GM19238 (cell line): ENCODE data around the gene TIMMDC1.
A peak's percentile ranks its signal among the peaks of the same experiment; 100 is the strongest.

ENCODE experiments used
- DNase-seq: peaks from one replicate; pipeline ENCODE4 v3.0.0; 2011; ENCODE audit warnings: low spot score; ENCODE audit not compliant: insufficient read length

TIMMDC1 gene, protein sequence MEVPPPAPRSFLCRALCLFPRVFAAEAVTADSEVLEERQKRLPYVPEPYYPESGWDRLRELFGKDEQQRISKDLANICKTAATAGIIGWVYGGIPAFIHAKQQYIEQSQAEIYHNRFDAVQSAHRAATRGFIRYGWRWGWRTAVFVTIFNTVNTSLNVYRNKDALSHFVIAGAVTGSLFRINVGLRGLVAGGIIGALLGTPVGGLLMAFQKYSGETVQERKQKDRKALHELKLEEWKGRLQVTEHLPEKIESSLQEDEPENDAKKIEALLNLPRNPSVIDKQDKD

DNA sequence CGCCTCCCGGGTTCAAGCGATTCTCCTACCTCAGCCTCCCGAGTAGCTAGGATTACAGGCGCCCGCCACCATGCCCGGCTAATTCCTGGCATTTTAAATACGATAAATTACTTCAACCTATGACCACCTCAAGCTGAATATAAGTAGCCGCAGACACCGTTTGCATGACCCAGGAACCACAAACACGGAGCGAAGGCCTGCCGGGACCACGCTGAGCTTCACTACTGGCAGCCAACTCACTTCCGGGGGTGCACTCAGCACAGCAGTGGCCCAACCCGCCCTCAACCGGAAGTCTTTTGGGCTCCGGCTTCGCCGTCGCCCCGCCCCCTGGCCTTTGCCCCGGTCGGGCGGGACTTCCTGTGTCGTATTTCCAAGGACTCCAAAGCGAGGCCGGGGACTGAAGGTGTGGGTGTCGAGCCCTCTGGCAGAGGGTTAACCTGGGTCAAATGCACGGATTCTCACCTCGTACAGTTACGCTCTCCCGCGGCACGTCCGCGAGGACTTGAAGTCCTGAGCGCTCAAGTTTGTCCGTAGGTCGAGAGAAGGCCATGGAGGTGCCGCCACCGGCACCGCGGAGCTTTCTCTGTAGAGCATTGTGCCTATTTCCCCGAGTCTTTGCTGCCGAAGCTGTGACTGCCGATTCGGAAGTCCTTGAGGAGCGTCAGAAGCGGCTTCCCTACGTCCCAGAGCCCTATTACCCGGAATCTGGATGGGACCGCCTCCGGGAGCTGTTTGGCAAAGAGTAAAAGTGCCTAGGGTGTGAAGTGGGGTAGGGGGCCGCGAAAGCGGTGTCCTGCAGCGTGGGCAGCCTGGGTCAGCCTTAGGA lies at the start of gene TIMMDC1:
Gene TIMMDC1, plus strand, starts transcription at position 362 of the 826 bp plus-strand sequence. Its CDS starts 187 bp downstream, at position 549.
- DNase-seq = peak; percentile 92

DNA sequence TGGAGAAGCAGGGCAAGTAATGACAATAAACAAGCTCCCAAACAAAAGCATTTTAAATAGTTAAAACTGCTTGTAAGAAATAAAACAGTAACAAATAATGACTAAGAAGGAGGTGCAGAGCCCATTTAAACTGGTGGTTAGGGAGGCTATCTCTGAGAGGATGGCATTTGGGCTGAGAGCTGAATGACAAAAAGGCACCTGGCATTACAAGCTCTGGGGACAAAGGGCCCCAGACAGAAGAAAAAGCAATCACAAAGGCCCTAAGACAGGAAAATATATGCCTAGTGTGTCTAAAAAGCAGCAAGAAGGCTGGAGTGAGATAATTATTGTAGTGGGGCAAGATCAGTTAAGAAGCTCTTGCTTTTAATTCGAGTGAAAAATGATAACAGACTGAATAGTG lies 44.5 kb upstream of the TIMMDC1 start:
- DNase-seq = no peak

DNA sequence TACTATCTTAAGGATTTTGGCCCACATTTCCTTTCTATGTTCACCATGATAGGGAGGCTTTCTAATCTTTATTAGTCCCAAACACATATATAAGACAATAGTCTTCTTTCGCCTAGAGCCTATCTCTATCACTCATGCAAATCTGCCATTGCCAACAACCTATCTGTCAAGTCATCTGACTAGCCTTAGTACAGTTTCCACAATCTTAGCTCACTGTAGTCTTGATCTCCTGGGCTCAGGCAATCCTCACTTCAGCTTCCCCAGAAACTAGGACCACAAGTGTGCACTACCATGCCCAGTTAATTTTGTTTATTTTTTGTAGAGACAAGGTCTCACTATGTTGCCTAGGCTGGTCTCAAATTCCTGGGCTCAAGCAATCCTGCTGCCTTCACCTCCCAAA lies 41.9 kb upstream of the TIMMDC1 start:
- DNase-seq = no peak

DNA sequence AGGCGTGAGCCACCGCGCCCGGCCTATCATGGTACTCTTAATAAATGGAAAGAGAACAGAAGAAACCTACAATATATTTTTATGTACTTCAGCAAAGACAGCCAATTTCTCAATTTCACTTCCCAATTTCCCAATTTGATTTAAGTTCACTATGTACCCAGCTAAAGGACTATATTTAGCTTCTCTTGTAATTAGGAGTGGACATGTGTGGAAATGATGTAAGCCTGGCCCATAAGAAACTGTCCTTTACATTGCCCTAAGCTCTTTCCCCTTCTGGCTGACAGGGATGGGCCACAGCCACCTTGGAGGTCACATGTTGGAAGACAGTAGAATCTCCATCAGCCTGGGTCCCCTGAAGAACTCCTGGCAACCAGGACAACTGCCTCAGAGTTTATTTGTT lies 41.1 kb upstream of the TIMMDC1 start:
- no peak for DNase-seq

DNA sequence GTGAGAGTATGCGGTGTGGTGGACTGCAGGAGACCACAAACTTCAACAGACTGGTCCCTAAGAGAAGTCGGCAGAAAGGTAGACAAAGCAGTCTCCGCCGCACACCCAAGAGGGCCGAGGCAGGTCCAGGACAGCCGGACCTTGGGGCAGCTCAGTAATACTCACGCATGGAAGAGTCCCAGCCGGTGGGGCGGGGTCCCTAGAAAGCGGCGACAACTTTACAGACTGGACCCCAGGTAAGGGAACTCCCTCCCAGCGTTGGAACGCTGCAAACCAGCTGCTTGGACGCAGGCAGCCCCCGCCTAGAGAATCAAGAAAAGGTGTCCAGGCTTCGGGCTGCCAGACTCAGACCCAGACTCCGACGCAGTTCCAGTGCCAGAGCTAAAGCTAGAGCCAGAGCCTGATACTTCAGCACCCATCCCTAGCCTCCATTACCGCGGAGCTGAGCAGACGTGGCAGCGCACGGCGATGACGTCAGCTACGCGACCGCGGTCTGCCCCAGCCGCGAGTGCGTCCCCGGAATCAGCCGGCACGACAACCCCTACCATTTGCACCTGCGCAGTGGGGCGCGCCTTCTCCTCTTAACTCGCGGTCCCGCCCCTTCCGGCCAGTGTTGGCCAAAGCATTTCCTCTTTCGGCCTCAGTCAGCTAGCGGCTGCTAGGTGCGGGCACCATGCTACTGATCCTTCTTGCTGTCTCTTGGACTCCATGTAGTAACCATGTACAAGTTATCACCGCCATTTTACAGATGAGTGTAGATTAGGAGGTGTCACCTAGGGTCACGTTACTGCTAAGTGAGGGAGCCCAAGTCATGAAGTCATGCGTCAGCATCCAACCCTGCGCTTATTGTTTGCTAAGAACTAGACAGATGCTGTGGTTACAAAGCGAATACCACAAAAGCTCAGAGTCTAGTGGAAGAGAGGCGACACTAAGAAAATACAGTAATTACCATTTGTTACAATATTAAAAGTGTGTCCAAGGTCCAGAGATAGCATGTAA lies 34.9 kb upstream of the TIMMDC1 start, which contains the start of gene TMEM39A:
Gene TMEM39A, minus strand, starts transcription at position 445 of the 999 bp plus-strand sequence. CDS start 1,541 bp downstream, outside the sequence.
- peak; percentile 97 for DNase-seq

DNA sequence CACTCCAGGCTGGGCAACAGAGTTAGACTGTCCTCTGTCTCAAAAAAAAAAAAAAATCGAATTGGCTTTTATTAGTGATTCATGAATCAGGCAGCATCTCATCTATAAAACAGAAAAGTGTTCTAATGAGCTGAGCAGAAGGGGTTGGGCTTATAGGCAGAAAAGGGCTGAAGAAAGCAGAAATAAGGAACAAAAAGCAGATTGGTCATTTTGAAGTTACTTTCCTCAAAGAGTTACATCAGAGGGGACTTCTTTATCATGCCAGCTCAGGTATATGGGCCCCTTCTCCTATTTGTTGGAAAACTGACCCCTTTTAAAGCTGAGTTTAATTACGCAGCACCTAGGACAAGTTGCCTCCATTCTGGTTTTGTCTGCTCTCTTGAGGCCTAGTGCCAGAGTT lies 30.3 kb upstream of the TIMMDC1 start:
- DNase-seq = no peak

DNA sequence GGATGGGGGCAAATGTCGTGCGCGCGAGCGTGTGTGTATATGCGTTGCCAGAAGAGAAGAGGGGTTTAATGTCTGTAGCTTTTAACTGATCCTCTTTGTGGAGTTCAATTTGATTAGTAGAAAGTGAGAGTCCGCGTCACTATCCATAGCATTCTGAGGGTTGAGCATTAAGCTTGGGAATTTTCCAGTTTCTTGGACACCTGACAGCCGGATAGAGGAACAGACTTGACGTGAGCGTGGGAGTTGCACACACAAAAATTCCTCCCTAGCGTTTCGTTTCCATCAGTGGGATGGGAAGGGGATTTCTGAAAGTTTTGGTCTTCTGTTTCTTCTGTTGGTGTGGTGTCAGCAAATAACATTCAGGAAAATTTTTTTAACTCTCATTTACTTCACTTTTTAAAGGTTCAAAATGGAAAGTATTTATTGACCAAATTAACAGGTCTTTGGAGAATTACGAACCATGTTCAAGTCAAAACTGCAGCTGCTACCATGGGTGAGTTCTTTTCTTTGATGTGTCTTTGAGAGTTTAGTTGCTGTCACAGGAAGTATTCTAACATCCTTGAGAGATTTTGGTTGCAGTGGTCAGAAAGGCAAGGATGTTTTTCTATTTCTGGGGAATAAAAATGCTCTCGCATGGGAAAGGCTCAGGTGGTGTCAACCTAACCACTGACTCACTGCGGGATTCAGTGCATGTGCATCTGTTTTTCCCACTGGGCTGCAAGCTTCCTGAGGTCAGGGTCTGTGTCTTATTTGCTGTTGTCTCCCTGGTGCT lies 28.7 kb upstream of the TIMMDC1 start:
- no peak for DNase-seq

DNA sequence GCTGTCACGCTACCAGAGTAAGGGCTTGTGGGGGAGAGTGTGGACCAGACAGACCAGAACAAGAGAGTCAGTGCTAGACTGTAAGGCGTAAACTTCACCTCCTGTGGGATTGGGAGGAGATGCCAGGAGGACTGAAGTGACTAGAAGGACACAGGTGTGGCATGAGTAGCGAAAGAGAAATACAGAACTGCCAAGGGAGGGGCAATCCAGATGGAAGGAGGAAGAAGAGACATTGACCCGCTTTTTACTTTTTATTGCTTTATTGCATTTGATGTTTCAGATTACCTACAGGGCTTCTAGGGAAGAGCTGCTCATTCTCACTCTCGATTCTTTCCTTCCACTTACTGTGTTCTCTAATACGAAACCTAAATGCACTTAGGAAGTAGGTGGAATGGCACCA lies 27.5 kb upstream of the TIMMDC1 start:
- DNase-seq = no peak

DNA sequence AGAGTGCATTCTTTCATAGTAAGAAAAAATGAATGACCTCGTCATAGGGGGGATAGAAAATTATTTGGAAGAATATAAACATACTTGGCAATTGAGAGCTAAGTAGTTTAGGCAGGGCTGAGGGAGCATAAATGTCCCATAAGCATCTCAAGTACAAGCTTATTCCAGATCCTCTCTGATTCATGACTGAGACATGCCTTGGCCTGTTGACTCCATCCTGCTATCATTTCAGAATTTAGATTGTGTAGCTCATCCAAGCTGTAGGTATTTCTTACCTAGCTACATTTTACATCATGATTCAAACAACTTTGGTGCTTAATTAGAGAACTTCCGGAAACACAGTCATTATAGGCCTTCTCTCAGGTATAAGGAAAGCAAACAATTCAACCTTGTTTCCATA lies 17.3 kb upstream of the TIMMDC1 start:
- no peak for DNase-seq

DNA sequence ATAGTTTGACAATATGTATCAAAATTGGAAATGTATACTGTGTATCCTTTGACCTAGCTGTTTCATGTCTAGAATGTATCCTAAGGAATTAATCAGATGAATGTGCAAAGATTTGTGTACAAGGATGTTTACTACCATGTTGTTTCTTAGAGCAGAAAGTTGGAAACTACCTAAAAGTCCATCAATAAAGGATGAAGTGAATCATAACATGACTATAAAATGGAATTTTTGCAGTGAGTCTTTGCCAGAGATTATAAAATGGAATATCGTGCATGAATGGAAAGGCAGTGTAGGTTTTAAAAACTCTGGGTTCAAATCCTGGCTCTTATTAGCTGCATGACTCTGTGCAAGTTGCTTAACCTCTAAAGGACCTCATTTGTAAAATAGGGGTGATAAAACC lies 15.2 kb upstream of the TIMMDC1 start:
- DNase-seq = no peak

DNA sequence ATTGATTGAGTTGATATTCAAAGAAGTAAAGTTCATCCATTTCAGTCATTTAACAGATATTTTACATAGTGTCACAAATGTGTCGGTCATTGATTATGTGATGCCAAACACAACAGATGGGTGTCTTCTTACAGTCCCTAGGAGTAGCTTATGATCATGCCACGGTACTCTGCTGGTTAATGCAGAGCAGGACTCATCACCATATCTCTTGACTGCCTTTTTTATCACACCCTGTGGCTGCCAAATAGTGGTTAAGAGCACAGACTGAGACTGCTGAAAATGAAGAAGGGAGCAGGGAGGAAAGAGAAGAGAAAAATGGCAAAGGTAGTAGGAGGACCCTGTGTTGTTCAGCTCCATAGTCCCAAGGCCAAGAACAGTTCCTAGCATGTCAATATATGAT lies 12.8 kb upstream of the TIMMDC1 start:
- no peak for DNase-seq

DNA sequence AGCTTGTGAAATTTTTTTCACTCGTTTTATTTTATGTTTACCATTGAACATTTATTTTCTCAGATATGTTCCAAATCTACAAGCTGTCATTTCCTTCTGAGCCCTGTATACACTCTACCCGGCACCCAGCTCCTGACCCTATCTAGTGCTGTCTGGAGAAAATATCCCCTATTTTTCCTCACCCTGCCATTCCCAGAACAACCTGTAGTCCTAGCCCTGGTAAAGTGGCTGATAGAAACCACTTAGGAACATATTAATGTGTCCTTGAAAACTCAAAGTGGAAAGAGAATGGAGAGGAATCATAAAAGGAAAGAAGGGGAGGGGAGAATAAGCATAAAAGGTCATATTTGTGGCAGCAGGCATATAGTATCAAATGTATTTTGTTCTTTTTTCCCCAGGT lies 8.2 kb upstream of the TIMMDC1 start:
- no peak for DNase-seq

DNA sequence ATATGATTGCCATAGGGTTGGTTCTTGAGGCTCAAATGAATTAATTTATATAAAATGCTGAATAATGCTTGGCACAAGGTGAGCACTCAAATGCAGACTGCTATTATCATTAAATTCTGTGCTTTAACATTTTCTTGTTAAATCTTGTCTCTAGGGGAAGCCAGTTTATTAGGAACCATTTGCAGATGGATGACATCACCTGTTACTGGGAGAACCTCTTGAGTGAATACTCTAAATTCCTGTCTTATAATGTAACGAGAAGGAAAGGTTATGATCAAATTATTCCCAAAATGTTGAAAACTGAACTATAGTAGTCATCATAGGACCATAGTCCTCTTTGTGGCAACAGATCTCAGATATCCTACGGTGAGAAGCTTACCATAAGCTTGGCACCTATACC lies 6.2 kb upstream of the TIMMDC1 start:
- DNase-seq = no peak

DNA sequence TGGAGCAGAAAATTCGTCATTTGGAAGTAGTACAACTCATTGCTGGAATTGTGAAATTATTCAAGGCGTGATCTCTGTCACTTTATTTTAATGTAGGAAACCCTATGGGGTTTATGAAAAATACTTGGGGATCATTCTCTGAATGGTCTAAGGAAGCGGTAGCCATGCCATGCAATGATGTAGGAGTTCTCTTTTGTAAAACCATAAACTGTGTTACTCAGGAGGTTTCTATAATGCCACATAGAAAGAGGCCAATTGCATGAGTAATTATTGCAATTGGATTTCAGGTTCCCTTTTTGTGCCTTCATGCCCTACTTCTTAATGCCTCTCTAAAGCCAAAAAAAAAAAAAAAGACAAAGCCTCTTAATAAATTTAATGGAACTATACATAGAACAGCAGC lies 5.5 kb upstream of the TIMMDC1 start:
- no peak for DNase-seq

DNA sequence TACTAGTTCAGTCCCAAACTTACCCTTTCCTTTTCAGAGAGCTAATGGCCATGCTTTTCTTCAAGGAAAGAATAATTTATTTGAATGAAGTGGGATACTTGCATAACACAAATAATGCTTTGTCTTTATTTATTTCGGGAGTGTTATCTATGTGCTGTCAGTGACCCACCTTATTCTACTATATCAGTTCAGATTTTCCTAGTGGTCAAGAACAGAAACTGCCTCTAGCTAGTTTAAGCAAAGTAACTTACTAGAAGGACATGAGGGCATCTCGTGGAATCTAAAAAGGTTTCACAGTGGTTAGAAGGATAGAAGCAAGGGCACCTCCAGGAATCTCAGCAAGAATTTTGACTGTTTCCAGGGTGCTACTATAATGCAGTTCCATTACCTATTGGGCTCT lies 3.8 kb upstream of the TIMMDC1 start:
- DNase-seq = no peak

DNA sequence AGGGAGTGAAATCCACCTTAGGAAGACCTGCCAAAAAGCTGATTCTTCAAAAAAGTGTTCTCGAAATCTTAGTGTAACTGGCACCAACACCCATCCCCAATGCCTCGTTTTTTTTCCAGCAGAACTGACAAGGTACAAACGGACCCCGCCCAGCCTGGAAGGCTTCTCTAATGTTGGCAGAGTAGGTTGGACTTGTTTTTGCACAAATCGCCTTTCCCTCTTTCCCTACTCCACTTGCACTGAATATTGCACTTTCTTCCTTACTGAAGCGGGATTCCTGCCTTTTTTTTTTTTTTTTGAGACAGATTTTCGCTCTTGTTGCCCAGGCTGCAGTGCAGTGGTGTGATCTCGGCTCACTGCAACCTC lies 544 bp upstream of the TIMMDC1 start:
- DNase-seq = no peak

DNA sequence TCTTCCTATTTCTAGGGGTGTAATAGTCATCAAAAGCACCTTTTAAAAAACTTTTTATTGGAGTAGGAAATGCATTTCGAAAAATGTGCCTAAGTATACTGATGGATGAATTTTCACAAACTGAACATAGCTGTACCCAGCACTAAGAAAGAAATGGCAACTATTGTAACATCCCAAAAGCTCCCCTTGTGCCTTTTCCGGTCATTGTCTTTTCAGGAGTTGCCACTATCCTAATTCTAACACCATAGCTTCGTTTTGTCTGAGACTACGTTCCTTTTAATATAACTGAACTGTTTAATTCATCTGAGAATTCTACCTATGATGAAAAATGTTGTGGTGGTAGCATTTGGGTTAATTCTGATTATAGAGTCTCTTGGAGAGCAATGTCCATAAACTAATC lies 1.9 kb downstream of the TIMMDC1 start:
- no peak for DNase-seq

DNA sequence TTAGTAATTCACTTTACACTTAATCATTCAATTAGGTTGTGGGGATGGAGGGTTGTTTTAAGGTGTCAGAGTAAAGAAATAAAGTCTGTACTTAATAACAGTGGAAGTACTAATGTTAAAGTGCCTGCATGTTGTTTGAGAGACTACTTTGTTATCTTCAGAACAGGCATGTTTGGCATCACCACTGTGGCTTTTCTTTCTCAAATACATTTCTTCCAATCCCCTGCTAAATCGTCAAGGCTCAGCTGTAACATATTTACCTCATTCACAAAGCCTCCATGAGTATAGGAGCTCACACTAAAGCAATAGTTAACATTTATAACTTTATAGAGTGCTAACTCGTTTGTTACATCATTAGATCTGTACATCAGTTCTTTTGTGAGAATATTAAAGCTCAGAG lies 2.6 kb downstream of the TIMMDC1 start:
- no peak for DNase-seq

DNA sequence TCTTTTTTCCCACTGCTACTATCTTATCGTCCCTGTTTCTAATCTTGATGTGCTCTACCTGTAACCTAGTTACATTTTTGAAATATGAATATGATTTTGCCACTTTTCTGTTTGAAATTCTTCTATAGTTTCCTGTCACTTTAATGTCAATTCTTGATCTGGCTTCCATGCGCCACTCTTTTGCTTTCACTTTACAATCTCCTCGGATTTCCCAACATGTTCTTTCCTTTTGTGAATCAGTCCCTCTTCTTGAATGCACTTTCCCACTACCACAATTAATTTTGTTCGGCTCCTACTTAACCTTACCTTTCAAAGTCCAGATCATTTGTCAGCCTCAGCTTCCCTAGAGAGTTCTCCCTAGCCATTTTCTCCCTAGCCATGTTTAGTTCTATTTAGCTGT lies 8.3 kb downstream of the TIMMDC1 start:
- DNase-seq = no peak

DNA sequence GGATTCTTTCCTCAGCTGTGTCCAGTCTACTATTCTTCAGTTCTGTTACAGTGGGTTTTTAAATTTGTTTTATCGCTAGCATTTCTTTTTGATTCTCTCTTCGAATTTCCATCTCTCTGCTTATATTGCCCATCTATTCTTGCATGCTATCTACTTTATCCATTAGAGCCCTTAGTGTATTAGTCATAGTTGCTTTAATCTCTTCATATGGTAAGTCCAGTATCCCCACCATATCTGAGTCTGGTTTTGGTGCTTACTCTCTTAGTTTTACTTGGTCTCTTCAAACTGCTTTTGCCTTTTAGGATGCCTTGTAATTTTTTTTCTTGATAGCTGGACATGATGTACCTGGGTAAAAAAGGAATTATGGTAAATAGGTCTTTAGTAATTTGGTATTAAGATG lies 9.1 kb downstream of the TIMMDC1 start:
- DNase-seq = no peak
